Measurements from ENCODE around the gene FXYD2.

- TF ChIP-seq RNF2 (IDR thresholded peaks at IDR 0.05; ENCODE audit: borderline replicate concordance, low read depth, low read length, missing control alignments, poor library complexity, severe bottlenecking): no peak
- no peak for TF ChIP-seq USF2 (IDR thresholded peaks at IDR 0.05; ENCODE audit: low read length)
- no peak for TF ChIP-seq CHD2 (IDR thresholded peaks at IDR 0.05; ENCODE audit: low read length)
- TF ChIP-seq CTCF (IDR thresholded peaks at IDR 0.05; ENCODE audit: control extremely low read depth in 1 of 3, insufficient read depth in 1 of 3, low read depth in 1 of 3, low read length in 3 of 3): no peak
- no peak for TF ChIP-seq CHD1 (IDR thresholded peaks at IDR 0.05; ENCODE audit: low read depth, low read length)
- no peak for TF ChIP-seq EZH2 (IDR thresholded peaks at IDR 0.05; ENCODE audit: low read depth, low read length, severe bottlenecking)
- TF ChIP-seq POU5F1 (IDR thresholded peaks at IDR 0.05; ENCODE audit: low read depth, low read length): no peak
Measured at GRCh38 chr11:117834068-117834810, 9.7 kb upstream of the FXYD2 start.
